HL-60/S4 treated with phorbol 12-myristate 13-acetate at 8.2 ng/mL for 4 days and 3 days (cell line): ENCODE data around the gene ZMYND8.
"Not testable (repeated sequence)": the region's sequence is repeated elsewhere in the genome, so short reads cannot be mapped to it uniquely, and the experiment has no call there.

Source experiments
- in situ Hi-C: fragments of 300-500 bp; cut with MboI; formaldehyde crosslinking; loops from 2 replicates; pipeline ENCODE4 v1.15.0; 2022; ENCODE audit warnings: low sequenced_read_pairs

ZMYND8 gene

GRCh38 chr20:47272893-47273590 is 83.5 kb downstream of the ZMYND8 start:
- in situ Hi-C loops: loop anchor here (10.0 kb wide), 1 partner anchor 112 kb away; no protein-coding TSS in a partner anchor

- in situ Hi-C loops: loop anchor here (10.0 kb wide), 1 partner anchor 114 kb away; no protein-coding TSS in a partner anchor
Measured at GRCh38 chr20:47271046-47271615, 85.4 kb downstream of the ZMYND8 start.

- in situ Hi-C loops: loop anchor here (10.0 kb wide), 1 partner anchor 115 kb away; no protein-coding TSS in a partner anchor
Measured at GRCh38 chr20:47269309-47270165, 87.0 kb downstream of the ZMYND8 start.

- in situ Hi-C loops: no loop called here
Measured at GRCh38 chr20:47267621-47268020, 88.9 kb downstream of the ZMYND8 start.

- in situ Hi-C loops: no loop called here
Measured at GRCh38 chr20:47266847-47267515, 89.5 kb downstream of the ZMYND8 start.

GRCh38 chr20:47265984-47266383 is 90.5 kb downstream of the ZMYND8 start:
- in situ Hi-C loops: no loop called here

- in situ Hi-C loops: no loop called here
Measured at GRCh38 chr20:47265214-47265613, 91.3 kb downstream of the ZMYND8 start.

GRCh38 chr20:47264137-47264769 is 92.2 kb downstream of the ZMYND8 start:
- in situ Hi-C loops: not testable (repeated sequence)

GRCh38 chr20:47263465-47264084 is 92.9 kb downstream of the ZMYND8 start:
- in situ Hi-C loops: no loop called here

- in situ Hi-C loops: no loop called here
Measured at GRCh38 chr20:47263080-47263464, 93.4 kb downstream of the ZMYND8 start.

- in situ Hi-C loops: no loop called here
Measured at GRCh38 chr20:47262365-47263013, 94.0 kb downstream of the ZMYND8 start.

GRCh38 chr20:47262008-47262364 is 94.5 kb downstream of the ZMYND8 start:
- in situ Hi-C loops: no loop called here

- in situ Hi-C loops: not testable (repeated sequence)
Measured at GRCh38 chr20:47261161-47261774, 95.2 kb downstream of the ZMYND8 start.

GRCh38 chr20:47260540-47261126 is 95.9 kb downstream of the ZMYND8 start:
- in situ Hi-C loops: not testable (repeated sequence)

GRCh38 chr20:47258745-47259695 is 97.5 kb downstream of the ZMYND8 start:
- in situ Hi-C loops: no loop called here

- in situ Hi-C loops: no loop called here
Measured at GRCh38 chr20:47257771-47258170, 98.7 kb downstream of the ZMYND8 start.

GRCh38 chr20:47257256-47257655 is 99.2 kb downstream of the ZMYND8 start:
- in situ Hi-C loops: no loop called here
